GM12864 (cell line): Measurements from ENCODE around the gene FAM13C.

Experiments used
- DNase-seq: peaks from one replicate; pipeline ENCODE4 v3.0.0-alpha.2; 2011; ENCODE audit warnings: low read depth
- H3K4me3 ChIP-seq: 2 replicates; pipeline ENCODE4 v1.5.1; 2011; ENCODE audit warnings: mild to moderate bottlenecking, low read depth, low read length, control low read depth
- TF ChIP-seq, protein P1 (sequence below): IDR thresholded peaks from 2 replicates; pipeline ENCODE4 v1.5.1; 2011; ENCODE audit warnings: low read depth, mild to moderate bottlenecking, moderate library complexity, low read length, control low read depth, inconsistent platforms; ENCODE audit errors: missing control alignments

FAM13C gene

DNA sequence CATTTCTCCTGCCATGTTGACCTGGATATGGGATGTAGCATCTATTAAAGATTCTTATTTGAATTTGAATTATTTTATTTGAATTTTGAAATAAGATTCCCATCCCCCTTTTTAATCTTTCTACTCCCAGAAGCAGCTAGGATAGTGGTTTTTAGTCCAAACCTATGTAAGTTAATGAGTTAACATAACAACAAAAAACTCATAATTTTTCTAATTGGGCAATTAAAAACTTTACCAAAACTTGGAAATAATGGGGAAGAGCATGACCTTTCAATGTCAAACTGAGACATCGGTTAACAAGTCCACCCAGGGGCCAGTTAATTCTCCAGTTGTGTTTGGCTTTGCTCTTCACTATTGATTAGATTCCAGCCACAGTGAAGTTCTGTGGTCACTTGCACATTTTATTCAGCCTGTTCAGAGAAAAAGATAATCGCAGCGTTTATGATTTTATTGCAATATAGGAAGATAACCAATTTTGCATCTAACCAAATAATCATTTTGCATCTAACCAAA lies 1.2 kb upstream of the FAM13C start:
- DNase-seq: no peak
- TF ChIP-seq, protein P1, sequence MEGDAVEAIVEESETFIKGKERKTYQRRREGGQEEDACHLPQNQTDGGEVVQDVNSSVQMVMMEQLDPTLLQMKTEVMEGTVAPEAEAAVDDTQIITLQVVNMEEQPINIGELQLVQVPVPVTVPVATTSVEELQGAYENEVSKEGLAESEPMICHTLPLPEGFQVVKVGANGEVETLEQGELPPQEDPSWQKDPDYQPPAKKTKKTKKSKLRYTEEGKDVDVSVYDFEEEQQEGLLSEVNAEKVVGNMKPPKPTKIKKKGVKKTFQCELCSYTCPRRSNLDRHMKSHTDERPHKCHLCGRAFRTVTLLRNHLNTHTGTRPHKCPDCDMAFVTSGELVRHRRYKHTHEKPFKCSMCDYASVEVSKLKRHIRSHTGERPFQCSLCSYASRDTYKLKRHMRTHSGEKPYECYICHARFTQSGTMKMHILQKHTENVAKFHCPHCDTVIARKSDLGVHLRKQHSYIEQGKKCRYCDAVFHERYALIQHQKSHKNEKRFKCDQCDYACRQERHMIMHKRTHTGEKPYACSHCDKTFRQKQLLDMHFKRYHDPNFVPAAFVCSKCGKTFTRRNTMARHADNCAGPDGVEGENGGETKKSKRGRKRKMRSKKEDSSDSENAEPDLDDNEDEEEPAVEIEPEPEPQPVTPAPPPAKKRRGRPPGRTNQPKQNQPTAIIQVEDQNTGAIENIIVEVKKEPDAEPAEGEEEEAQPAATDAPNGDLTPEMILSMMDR: no peak
- no peak overlapping the region for H3K4me3 ChIP-seq

DNA sequence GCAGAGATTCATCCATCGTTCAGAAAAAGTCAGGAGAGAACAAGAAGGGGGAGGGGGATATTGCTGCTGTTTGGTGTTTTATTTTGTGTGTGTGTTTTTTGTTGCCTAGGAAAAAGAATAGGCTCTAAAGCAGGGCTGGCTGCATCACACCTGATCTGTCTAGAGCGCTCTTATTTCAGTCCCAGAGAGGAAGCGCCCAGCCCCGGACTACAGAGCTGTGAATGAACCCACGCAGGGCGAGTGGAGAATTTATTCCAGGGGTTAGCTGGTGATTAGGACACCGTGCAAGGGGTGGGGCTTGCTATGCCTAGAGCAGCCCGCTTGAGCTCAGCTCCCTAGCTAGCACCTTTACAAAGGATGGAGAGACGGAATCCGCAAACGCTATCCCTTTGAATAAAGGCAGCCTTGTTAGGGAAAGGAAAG lies 621 bp upstream of the FAM13C start:
- no peak for DNase-seq
- H3K4me3 ChIP-seq: no peak overlapping the region
- TF ChIP-seq, protein P1: no peak

DNA sequence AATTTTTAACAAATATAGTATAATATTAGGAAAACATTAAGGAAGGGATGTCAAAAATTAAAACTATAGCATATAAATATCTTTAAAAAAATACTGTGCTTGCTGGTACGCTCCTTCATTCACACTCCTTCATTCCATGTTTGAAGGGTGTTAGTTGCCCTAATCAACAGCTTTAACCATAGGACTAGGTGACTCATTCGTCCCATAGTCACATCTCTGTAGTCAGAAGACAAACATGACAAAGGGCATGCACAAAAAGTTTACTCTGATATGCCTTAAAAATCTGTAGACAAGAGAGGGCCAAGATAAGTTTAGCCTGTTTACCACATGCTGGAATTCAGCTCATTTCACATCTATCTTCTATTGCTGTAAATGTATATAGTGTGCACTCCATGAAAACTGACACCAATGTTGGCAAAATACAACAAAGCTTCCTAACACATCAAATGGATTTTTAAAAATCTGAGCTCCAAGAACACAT lies 646 bp downstream of the FAM13C start:
- TF ChIP-seq, protein P1: no peak
- no peak overlapping the region for H3K4me3 ChIP-seq
- no peak for DNase-seq

DNA sequence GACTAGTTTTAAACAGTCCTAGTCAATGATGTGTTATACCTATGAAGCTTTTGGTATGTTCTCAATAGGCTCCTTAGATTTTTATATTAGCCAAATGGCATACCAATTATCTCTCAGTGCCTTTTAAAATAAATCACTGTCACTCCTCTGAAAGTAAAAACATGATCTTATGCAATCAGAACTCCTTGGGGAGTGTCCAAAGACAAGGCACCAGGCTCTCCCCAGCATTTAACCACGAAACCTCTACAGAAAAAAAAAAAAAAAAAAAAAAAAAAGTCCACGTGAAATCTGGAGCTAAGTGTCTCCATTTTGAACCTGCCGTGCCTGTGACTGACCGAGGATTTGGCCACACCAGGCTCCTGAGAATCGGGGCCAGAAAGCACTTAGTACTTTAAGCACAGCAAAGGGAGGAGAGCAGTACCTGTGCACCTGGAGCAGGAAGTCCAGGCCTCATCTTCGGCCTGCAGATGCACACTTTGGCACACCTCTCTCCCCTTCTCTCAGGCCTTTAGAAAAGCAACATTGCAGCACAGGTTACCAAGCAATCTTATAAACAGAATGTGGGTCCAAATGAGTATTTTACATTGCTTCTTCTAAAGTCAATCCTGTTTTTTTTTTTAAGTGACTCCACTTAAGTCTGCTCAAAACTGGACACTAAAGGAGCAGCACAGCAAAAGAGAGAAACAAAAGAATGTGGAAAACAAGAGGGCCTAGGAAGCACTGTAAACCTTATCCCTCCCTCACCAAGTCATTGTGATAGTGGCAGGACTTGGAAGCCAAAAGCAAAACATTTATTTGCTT lies 1.5 kb downstream of the FAM13C start:
- H3K4me3 ChIP-seq: no peak overlapping the region
- no peak for DNase-seq
- TF ChIP-seq, protein P1: no peak

GRCh38 chr10:59358576-59358975 lies 3.8 kb downstream of the FAM13C start:
- TF ChIP-seq, protein P1: no peak
- no peak for DNase-seq
- no peak overlapping the region for H3K4me3 ChIP-seq

DNA sequence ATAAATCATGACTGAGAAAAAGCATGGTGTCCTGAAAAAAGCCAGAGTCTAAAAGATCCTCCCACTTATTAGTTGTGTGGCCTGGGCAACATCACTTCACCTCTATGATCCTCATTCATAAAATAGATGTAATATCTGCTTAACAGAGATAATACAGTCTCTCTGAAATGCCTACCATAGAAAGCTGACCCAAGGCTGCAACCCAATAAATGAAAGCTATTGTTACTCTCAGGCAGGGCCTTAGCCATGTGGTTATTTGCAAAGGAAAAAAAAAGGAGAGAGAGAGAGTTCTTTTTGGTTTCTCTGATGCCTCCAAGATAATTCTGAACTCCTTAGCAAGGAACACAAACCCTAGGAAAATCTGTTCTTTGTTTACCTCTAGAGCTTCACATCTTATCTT lies 7.9 kb downstream of the FAM13C start:
- TF ChIP-seq, protein P1: no peak
- no peak overlapping the region for H3K4me3 ChIP-seq
- DNase-seq: no peak

DNA sequence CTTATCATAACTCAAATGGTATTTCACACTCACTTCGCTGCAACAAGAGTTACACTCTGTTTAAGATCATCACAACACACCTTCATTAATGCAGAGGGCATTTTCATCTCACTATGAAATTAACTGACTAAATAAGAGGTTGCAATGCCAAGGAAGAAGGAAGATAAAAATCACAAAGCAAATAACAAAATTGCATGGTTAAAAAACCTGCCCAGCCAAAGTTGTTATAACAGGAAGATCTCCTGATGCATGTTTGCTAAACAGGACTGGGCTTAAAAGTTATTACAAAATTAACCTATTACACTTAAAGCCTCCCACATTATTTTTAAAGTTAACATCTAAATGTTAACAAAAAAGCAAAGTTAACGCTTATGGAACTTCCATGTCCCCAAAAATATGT lies 11.8 kb downstream of the FAM13C start:
- TF ChIP-seq, protein P1: no peak
- no peak overlapping the region for H3K4me3 ChIP-seq
- DNase-seq: no peak
